GM18505 (cell line): ENCODE data around the gene DUS2.

ENCODE experiments used
- ATAC-seq: cut with Tn5 transposase; IDR thresholded peaks from one replicate; pipeline ENCODE4 v1.9.1; 2021; ENCODE audit not compliant: unreplicated experiment
- POLR2A ChIP-seq: IDR thresholded peaks from 4 replicates; pipeline ENCODE4 v1.6.1; 2011; ENCODE audit warnings: borderline replicate concordance; ENCODE audit not compliant: insufficient read depth, insufficient read length; ENCODE audit errors: extremely low read depth

Gene DUS2

DNA sequence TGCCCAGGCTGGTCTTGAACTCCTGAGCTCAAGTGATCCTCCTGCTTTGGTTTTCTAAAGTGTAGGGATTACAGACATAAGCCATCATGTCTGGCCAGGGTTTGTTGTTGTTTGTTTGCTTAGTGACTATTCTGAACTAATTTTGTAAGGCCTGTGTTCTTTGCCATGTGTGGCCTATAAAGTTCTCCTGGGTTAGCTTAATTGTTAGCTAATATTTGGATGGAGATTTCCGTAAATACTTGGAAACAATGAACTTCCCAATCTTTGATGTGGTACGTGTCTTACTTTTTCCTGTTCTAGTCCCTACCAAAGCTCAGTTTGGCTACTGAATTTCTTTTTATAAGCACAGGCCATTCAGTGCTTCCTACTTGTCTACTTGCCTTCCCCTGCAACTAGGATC is 24.9 kb downstream of the DUS2 start:
- ATAC-seq, result no peak
- no peak for TF ChIP-seq POLR2A

DNA sequence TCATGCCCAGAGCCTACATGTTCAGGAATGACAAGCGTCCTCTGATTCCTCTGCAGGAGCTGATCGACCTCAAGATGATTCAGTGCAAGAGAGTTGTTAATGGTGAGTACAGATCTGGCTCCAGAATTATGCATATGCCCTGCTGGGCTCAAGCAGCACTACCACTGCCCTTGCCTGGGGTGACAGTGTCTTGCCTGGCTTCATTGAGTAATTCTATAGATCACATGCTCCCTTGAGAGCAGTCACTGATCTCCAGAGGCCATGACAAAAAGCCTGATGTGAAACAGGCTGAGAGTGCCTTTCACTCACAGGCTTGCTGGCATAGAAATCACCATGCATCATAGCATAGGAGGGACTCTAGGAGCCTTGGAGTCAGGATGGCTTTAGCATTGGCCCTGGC is 26.4 kb downstream of the DUS2 start:
- ATAC-seq, result no peak
- TF ChIP-seq POLR2A, result no peak

DNA sequence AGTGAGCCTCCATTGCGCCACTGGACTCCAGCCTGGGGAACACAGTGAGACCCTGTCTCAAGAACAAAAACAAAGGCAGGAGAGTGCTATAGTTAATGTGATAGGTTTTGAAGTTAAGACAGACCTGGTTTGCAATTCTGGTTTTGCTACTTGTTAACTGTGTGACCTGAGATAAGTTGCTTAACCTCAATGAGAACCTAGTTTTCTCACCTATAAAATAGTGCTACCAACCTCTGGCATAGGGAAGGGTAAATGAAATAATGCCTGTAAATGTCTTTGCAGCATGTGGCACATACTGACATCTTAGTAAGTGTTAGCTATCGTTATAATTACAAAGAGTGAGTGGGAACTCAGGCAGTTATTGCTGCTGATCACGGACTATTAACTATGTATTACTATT is 32.3 kb downstream of the DUS2 start:
- no peak for TF ChIP-seq POLR2A
- no peak for ATAC-seq

DNA sequence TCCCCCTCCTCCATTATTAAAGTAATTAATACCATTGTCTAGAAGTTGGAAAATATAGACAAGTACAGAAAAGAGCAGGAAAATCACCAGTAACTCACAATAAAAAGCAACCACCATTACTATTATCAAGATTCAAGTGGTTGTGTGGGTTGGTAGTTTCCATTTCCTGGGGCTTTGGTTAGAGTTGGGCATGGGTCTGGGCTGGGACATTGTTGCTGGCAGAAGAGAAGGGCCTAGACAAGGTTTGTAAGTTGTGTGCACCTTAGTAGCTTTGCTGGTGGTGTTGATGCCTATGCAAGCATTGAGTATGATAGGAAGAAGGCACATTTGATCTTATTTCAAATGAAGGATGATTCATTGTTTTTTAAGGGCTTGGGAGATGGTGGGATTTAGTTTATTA is 36.7 kb downstream of the DUS2 start:
- no peak for TF ChIP-seq POLR2A
- ATAC-seq, result no peak

DNA sequence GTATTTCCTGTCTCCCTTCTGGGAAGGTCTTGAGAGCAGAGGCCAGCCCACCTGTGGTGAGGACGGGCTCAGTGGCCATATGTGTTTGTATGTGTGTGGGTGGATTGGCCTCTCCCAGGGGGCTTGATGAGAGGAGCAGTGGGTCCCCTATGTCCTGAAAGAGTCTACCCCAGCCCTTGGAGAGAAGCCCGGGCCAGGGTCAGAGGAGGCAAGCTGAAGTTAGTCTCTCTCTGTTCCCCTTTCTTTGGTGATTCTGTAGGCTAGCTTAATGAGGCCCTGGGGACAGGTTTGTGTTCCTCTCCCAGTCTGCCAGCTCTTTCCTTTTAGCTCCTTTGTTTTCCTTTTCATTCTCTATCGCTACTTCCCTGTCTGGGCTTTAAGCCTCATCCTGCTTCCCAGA is 38.3 kb downstream of the DUS2 start:
- ATAC-seq, result no peak
- TF ChIP-seq POLR2A, result no peak

DNA sequence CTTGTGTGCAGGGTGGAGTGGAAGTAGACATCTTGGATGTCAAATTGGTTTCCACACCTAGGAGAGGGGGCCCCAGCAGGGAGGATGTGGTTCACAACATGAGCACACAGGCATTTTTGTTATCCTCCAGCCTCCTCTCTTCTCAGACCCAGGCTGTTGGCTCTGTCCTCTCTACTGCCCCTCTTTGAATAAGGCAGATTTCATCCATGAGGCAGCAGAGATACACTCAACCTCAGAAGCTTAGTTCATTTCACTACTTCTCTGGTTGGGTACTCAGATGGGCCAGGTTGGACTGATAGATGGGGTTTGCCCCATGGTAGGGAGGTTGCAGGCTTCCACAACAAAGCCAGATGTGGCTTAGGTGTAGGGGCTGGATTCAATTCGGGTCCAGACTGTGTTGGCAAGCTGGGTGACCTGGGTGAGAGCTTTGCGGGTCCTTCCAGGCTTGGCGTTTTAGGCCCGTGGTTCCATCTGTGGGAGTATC is 39.9 kb downstream of the DUS2 start:
- no peak for TF ChIP-seq POLR2A
- no peak for ATAC-seq

DNA sequence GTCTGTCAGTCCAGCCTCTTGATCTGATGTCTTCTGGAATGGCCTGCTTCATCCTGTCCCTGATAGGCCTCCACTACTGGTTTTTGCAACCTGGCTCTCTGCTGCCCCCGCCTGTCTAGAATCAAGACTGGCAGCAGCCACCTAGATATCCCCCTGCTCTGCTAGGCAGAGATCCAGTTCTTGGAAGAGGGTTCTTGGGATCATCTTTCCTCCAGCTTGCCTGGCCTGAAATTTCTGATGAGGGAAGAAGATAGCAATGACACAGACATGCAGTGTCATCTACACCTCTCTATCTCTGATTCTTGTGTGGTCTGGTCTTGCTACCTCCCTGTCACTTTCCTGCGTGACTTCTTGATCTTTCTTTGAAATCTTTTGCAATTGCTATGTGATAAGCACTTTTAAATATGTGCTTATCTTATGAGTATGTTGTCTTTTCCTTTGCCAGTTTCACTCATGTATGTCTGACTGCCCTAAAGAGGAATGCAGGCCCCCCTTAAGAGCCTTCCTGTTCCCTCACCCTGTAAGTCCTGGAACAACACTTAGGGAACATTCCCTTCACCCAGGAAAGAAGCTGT is 41.8 kb downstream of the DUS2 start:
- TF ChIP-seq POLR2A, result no peak
- no peak for ATAC-seq

DNA sequence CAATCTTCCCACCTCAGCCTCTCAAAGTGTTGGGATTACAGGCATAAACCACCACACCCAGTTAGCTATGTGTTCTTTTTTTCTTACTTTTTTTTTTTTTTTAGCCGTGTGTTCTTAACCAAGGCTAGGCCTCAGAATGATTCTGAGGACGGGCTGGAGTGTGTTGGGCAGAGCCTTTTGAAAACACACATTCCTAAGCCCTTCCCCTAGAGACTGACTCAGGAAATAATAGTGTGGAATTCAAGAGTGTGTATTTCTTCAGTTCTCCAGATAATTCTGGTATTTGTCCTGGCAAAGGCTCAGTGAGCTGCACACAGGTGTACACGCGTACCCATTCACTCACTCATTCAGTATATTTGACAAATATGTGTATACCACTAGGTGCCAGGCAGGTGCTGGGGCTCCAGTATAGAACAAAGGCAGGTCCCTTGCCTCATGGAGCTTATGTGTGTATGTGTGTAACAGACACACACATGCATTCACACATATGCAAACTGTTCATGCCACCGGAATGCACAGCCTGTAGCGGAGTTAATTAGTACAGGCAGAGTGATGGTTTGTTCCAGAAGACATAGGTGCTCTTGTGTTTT is 42.7 kb downstream of the DUS2 start:
- TF ChIP-seq POLR2A, result no peak
- ATAC-seq, result no peak

DNA sequence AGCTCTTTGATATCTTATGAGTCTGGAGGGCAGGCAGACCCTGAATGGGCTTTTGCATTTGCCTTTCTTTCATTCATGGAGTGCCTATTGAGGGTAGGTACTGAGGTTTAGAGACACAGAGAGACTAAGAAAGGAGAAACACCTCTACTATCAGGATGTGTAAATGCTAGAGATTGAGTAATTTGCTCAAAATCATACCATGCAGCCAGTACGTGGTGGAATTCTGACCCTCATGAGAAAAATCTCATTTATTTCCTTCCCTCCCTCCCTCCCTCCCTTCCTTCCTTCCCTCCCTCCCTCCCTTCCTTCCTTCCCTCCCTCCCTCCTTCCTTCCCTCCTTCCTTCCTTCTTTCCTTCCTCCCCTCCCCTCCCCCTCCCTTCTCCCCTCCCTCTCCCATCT is 43.7 kb downstream of the DUS2 start:
- no peak for TF ChIP-seq POLR2A
- no peak for ATAC-seq

DNA sequence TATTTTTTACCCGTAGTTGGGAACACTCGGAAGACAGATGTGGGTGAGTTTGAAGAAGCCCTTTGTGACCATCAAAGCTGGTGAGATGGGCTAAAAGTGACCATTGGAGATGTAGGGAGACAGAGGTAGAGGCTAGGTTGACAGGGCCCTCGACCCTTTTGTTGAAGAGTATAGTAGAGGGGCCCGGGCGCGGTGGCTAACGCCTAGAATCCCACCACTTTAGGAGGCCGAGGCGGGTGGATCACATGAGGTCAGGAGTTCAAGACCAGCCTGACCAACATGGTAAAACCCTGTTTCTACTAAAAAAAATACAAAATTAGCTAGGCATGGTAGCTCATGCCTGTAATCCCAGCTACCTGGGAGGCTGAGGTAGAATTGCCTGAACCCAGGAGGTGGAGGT is 45.8 kb downstream of the DUS2 start:
- TF ChIP-seq POLR2A, result no peak
- ATAC-seq, result no peak

DNA sequence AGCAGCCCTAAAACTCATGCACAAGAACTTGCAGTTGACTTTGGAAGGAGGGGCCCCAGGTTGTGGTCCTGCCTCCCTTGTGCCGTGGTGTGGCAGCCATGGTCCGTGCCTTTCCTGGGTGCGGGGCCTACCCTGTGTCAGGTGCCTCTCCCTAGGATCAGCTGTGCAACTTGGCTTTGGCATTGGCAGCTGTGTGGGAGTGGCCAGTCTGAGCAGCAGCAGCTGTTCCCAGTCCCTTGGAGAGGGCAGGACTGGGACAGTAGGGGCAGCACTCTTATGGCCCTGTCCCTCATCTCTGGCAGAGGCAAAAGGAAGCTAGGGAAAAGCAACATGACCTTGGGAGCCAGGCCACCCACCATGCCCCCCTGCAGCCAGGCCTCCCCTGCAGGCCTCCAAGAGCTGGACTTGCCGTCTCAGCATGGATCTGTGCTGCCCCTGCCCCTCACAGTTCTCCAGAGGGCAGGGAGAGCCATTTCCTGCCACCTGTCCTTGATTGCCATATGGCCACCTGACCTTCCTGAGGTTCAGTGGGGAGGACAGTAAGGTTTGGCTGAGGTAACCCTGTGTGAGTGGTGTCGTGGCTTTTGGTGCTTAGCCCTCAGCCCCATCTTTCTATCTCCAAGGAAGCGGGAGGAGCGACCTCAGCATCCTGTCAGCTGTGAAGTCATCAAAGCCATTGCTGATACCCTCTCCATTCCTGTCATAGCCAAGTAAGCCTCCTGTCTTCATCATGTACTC is 46.6 kb downstream of the DUS2 start:
- no peak for ATAC-seq
- no peak for TF ChIP-seq POLR2A

DNA sequence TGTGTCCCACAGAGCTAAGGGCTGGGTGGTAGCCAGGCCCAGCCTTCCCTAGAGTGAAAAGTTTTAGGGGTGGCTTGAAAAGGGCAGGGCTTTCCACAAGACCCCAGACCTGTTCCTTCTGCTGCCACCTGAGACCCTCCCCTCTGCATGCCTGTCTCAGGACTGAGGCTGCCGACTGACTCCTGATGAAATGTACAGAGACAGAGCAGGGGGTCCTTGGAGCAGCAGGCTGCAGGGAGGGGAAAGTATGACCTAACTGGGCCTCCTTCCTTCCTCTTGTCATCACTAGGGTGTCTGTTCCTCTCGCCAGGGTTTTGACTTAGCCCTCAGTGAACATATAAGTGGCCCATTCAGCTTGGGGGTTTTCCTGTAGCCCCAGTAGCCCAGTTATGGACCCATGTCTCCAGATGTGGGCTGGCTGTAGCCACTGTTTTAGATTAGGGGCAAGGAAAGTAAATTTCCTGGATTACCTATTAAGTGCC is 47.2 kb downstream of the DUS2 start:
- no peak for ATAC-seq
- no peak for TF ChIP-seq POLR2A

DNA sequence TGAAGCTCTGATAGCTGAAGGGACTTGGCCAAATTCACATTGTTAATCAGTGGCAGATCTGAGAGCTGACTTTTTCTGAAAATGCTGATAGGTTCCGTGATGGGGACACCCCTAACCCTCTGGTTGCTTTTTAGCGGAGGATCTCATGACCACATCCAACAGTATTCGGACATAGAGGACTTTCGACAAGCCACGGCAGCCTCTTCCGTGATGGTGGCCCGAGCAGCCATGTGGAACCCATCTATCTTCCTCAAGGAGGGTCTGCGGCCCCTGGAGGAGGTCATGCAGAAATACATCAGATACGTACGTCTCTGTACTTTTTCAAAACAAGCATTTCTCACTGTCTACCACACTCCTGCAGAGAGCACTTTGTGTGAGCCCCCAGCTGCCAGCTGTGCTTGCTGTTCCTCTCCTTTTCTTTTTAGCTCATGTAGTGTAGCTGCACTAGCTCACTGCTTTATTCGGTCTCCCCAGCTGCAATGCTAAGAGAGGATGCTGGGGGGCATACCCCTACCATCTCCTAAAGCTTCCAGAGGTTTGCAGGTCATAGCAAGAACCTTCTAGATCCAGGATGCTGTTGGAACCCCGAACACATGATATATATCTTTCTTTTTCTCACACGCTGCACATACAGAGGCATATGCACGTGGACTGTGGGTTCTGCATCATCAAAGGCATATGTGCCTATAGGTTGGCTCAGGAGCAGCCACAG is 47.9 kb downstream of the DUS2 start:
- no peak for TF ChIP-seq POLR2A
- no peak for ATAC-seq

DNA sequence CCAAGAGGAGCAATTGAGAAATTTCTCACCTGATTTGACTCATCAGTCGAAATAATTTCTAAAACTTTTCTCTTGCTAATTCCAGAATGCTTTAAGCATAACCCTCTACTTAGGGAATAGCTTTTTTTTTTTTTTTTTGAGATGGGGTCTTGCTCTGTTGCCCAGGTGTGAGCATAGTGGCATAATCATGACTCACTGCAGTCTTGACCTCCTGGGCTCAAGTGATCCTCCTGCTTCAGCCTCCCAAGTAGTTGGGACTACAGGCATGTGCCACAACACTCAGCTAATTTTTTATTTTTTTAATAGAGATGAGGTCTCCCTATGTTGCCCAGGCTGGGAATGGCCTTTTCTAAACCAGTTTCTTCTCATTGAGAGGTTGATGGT is 48.4 kb downstream of the DUS2 start:
- no peak for TF ChIP-seq POLR2A

DNA sequence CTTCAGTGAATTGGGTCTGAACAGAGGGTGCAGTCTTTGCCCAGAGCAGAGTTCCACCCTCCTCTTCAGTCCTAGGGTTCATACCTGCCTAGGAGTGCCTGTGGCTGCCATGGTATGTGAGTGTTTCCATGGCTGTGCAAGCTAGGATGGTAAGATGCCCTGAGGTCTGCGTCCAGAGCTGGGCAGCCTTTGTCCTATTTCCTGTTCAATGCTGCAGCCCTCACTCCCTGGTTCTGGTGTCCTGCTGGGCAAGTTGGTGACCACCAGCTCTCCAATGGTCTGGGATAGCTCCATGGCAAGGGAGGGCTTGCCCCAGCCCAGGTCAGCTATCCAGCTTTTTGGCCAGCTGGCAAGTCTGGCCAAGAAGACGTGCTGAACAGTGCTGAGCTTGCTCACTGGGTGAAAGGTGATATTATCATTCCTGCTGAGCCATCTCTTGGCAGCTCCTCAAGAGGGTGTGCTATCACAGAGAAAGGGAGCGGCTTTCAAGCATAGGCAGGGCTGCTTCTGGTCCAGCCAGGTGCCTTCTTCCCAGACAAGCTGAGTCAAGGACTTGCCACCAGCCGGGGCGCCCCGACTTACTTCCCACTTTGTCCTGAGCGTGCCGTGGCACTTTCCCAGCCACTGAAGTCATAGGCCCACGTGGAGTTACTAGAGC is 49.1 kb downstream of the DUS2 start:
- TF ChIP-seq POLR2A, result no peak
- ATAC-seq, result no peak

More for the DNA sequence above, 48.4 kb downstream of the DUS2 start:
- no peak for ATAC-seq
